ENCODE measurements around the gene THAP12.

The THAP12 gene

GRCh38 chr11:76391811-76392475 is 11.0 kb upstream of the THAP12 start:
- no peak for TF ChIP-seq REST (IDR thresholded peaks at IDR 0.05; ENCODE audit: insufficient read depth in 1 of 2, low read depth in 2 of 2, low read length in 2 of 2)
- no peak for TF ChIP-seq TAF1 (IDR thresholded peaks at IDR 0.05; ENCODE audit: borderline replicate concordance, insufficient read depth, low read length)
- TF ChIP-seq POLR2AphosphoS5 (IDR thresholded peaks at IDR 0.05; ENCODE audit: low read depth, low read length) = no peak
- TF ChIP-seq FOXP2 (optimal IDR thresholded peaks at IDR 0.05; ENCODE audit: borderline replicate concordance, extremely low read depth, extremely low read length, insufficient read depth) = no peak
- no peak for TF ChIP-seq SIN3A (IDR thresholded peaks at IDR 0.05; ENCODE audit: borderline replicate concordance, insufficient read depth, low read length)

GRCh38 chr11:76391021-76391420 is 10.1 kb upstream of the THAP12 start:
- TF ChIP-seq SIN3A (IDR thresholded peaks at IDR 0.05; ENCODE audit: borderline replicate concordance, insufficient read depth, low read length) (no peak), FOXP2 (optimal IDR thresholded peaks at IDR 0.05; ENCODE audit: borderline replicate concordance, extremely low read depth, extremely low read length, insufficient read depth) (no peak), POLR2AphosphoS5 (IDR thresholded peaks at IDR 0.05; ENCODE audit: low read depth, low read length) (no peak), REST (IDR thresholded peaks at IDR 0.05; ENCODE audit: insufficient read depth in 1 of 2, low read depth in 2 of 2, low read length in 2 of 2) (no peak), TAF1 (IDR thresholded peaks at IDR 0.05; ENCODE audit: borderline replicate concordance, insufficient read depth, low read length) (no peak)

- TF ChIP-seq POLR2AphosphoS5 (IDR thresholded peaks at IDR 0.05; ENCODE audit: low read depth, low read length) = no peak
- no peak for TF ChIP-seq TAF1 (IDR thresholded peaks at IDR 0.05; ENCODE audit: borderline replicate concordance, insufficient read depth, low read length)
- TF ChIP-seq REST (IDR thresholded peaks at IDR 0.05; ENCODE audit: insufficient read depth in 1 of 2, low read depth in 2 of 2, low read length in 2 of 2) = no peak
- no peak for TF ChIP-seq FOXP2 (optimal IDR thresholded peaks at IDR 0.05; ENCODE audit: borderline replicate concordance, extremely low read depth, extremely low read length, insufficient read depth)
These were observed 7.5 kb upstream of the THAP12 start for GRCh38 chr11:76388408-76388807.

GRCh38 chr11:76385903-76386302 is 5.0 kb upstream of the THAP12 start:
- no peak for TF ChIP-seq TAF1 (IDR thresholded peaks at IDR 0.05; ENCODE audit: borderline replicate concordance, insufficient read depth, low read length)
- TF ChIP-seq SIN3A (IDR thresholded peaks at IDR 0.05; ENCODE audit: borderline replicate concordance, insufficient read depth, low read length) = no peak
- TF ChIP-seq POLR2AphosphoS5 (IDR thresholded peaks at IDR 0.05; ENCODE audit: low read depth, low read length) = no peak

DNA sequence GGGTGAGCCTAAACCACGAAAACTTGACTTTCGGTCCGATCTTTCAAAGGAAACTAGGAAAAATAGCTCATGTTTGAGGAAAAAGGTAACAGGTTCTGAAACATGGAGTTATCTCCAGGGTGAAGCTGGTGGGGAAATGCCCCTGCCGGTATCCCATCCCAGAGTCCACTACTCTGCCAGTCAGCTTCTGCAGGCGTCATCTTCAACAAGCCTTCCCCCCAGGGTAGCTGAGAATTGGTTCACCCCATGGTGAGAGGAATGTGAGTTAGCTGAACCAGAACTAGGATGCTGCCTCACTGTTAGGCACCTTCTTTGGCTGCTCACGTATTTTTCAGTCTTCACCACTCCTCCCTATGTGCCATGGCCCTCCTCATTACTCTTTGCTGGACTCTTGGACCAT is 1.3 kb upstream of the THAP12 start:
- TF ChIP-seq REST (IDR thresholded peaks at IDR 0.05; ENCODE audit: insufficient read depth in 1 of 2, low read depth in 2 of 2, low read length in 2 of 2) = no peak
- no peak for TF ChIP-seq TAF1 (IDR thresholded peaks at IDR 0.05; ENCODE audit: borderline replicate concordance, insufficient read depth, low read length)
- TF ChIP-seq FOXP2 (optimal IDR thresholded peaks at IDR 0.05; ENCODE audit: borderline replicate concordance, extremely low read depth, extremely low read length, insufficient read depth) = no peak
- no peak for TF ChIP-seq SIN3A (IDR thresholded peaks at IDR 0.05; ENCODE audit: borderline replicate concordance, insufficient read depth, low read length)
- TF ChIP-seq POLR2AphosphoS5 (IDR thresholded peaks at IDR 0.05; ENCODE audit: low read depth, low read length) = no peak

Measured in PFSK-1 (cell line).